ENCODE measurements around the gene TRAF1. TPM values are rescaled to one million over a fixed set of nuclear protein-coding genes. Genes with fewer than 3 reads are reported as not detected.

The TRAF1 gene
- total and polyA plus RNA-seq, 2 donors (not counting 1 experiment from before 2014, with no cell fraction given): 0.58 to 3.8 TPM

- no peak overlapping the region for H3K27ac ChIP-seq (ENCODE audit: insufficient read depth, low read length)
- no peak overlapping the region for H2AFZ ChIP-seq (ENCODE audit: low read length)
- no peaks in the 10 kb centered on the region for H4K20me1 ChIP-seq (ENCODE audit: control insufficient read depth, extremely low read depth, insufficient read depth, low read length)
- no peaks in the 10 kb centered on the region for H3K9me3 ChIP-seq (ENCODE audit: control insufficient read depth, insufficient read depth, low read depth, low read length)
- H3K27me3 ChIP-seq (ENCODE audit: control insufficient read depth, insufficient read depth, low read length): no peaks in the 10 kb centered on the region
- H3K36me3 ChIP-seq (ENCODE audit: control insufficient read depth, insufficient read depth, low read length): peaks cover 33% of the 10 kb centered on the region
- no peaks in the 10 kb centered on the region for H3K79me2 ChIP-seq (ENCODE audit: control insufficient read depth, insufficient read depth, low read length)
- peaks cover 10% of the 10 kb centered on the region for H3K4me1 ChIP-seq (ENCODE audit: control insufficient read depth, extremely low read depth, insufficient read depth, low read length)
- no peak overlapping the region for H3K4me2 ChIP-seq (ENCODE audit: extremely low read depth, insufficient read depth, low read length)
- H3K4me3 ChIP-seq (replicated peaks in 1 of 4; ENCODE audit: control extremely low read depth in 1 of 4, insufficient read depth in 1 of 4, low read depth in 3 of 4, low read length in 4 of 4): no peak overlapping the region
- no peak for DNase-seq (ENCODE audit: low read depth in 2 of 2)
- TF ChIP-seq CTCF (conservative IDR thresholded peaks at IDR 0.05 in 1 of 2, IDR thresholded peaks at IDR 0.05 in 1 of 2; ENCODE audit: low read depth in 1 of 2, low read length in 2 of 2) (no peak), EZH2 (IDR thresholded peaks at IDR 0.05; ENCODE audit: low read length, missing control alignments) (no peak)
- H3K9ac ChIP-seq (ENCODE audit: insufficient read depth, low read length): no peak overlapping the region
Measured at GRCh38 chr9:120865176-120865575, 61.4 kb downstream of the TRAF1 start.

GRCh38 chr9:120864719-120865118 is 61.9 kb downstream of the TRAF1 start:
- H4K20me1 ChIP-seq (ENCODE audit: control insufficient read depth, extremely low read depth, insufficient read depth, low read length): no peaks in the 10 kb centered on the region
- H3K4me1 ChIP-seq (ENCODE audit: control insufficient read depth, extremely low read depth, insufficient read depth, low read length): peaks cover 9% of the 10 kb centered on the region

GRCh38 chr9:120863833-120864232 is 62.8 kb downstream of the TRAF1 start:
- Histone ChIP-seq H3K27me3 (ENCODE audit: control insufficient read depth, insufficient read depth, low read length) (no peaks in the 10 kb centered on the region), H3K27ac (ENCODE audit: insufficient read depth, low read length) (no peak overlapping the region), H3K4me1 (ENCODE audit: control insufficient read depth, extremely low read depth, insufficient read depth, low read length) (peaks cover 4% of the 10 kb centered on the region), H3K9me3 (ENCODE audit: control insufficient read depth, insufficient read depth, low read depth, low read length) (no peaks in the 10 kb centered on the region), H3K9ac (ENCODE audit: insufficient read depth, low read length) (no peak overlapping the region), H4K20me1 (ENCODE audit: control insufficient read depth, extremely low read depth, insufficient read depth, low read length) (no peaks in the 10 kb centered on the region), H3K79me2 (ENCODE audit: control insufficient read depth, insufficient read depth, low read length) (no peaks in the 10 kb centered on the region), H3K36me3 (ENCODE audit: control insufficient read depth, insufficient read depth, low read length) (peaks cover 34% of the 10 kb centered on the region), H2AFZ (ENCODE audit: low read length) (no peak overlapping the region), H3K4me2 (ENCODE audit: extremely low read depth, insufficient read depth, low read length) (no peak overlapping the region), H3K4me3 (replicated peaks in 1 of 4; ENCODE audit: control extremely low read depth in 1 of 4, insufficient read depth in 1 of 4, low read depth in 3 of 4, low read length in 4 of 4) (no peak overlapping the region)
- DNase-seq (ENCODE audit: low read depth in 2 of 2): no peak
- TF ChIP-seq CTCF (conservative IDR thresholded peaks at IDR 0.05 in 1 of 2, IDR thresholded peaks at IDR 0.05 in 1 of 2; ENCODE audit: low read depth in 1 of 2, low read length in 2 of 2): no peak
- no peak for TF ChIP-seq EZH2 (IDR thresholded peaks at IDR 0.05; ENCODE audit: low read length, missing control alignments)

More at GRCh38 chr9:120864719-120865118, 61.9 kb downstream of the TRAF1 start:
- Histone ChIP-seq H3K9me3 (ENCODE audit: control insufficient read depth, insufficient read depth, low read depth, low read length) (no peaks in the 10 kb centered on the region), H3K27ac (ENCODE audit: insufficient read depth, low read length) (no peak overlapping the region), H3K27me3 (ENCODE audit: control insufficient read depth, insufficient read depth, low read length) (no peaks in the 10 kb centered on the region), H3K36me3 (ENCODE audit: control insufficient read depth, insufficient read depth, low read length) (peaks cover 35% of the 10 kb centered on the region), H2AFZ (ENCODE audit: low read length) (no peak overlapping the region), H3K4me2 (ENCODE audit: extremely low read depth, insufficient read depth, low read length) (no peak overlapping the region), H3K9ac (ENCODE audit: insufficient read depth, low read length) (no peak overlapping the region), H3K4me3 (replicated peaks in 1 of 4; ENCODE audit: control extremely low read depth in 1 of 4, insufficient read depth in 1 of 4, low read depth in 3 of 4, low read length in 4 of 4) (no peak overlapping the region), H3K79me2 (ENCODE audit: control insufficient read depth, insufficient read depth, low read length) (no peaks in the 10 kb centered on the region)
- no peak for DNase-seq (ENCODE audit: low read depth in 2 of 2)
- TF ChIP-seq CTCF (conservative IDR thresholded peaks at IDR 0.05 in 1 of 2, IDR thresholded peaks at IDR 0.05 in 1 of 2; ENCODE audit: low read depth in 1 of 2, low read length in 2 of 2) (no peak), EZH2 (IDR thresholded peaks at IDR 0.05; ENCODE audit: low read length, missing control alignments) (no peak)
